ENCODE results near the gene PIK3R1.

DNA sequence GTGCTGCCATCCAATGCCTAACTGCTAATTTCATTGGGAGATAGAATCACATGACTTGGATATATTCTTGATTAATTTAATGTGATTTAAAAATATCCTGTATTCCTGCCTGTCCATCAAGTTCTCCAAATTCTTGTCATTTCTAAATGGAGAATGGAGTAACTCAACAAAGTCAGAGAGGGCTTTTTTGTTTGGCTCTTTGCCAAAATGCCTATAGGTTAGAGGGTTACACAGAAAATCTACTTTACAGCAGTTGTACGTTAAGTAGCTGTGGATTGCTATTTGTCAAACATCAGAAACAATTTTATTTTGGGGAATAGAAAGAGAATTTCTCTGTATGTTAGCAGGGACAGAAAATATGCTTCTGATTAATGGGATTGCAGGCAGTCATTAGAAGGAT is 5.9 kb downstream of the PIK3R1 start:
- TF ChIP-seq CTCF (IDR thresholded peaks at IDR 0.05), result no peak
- no peak for TF ChIP-seq POLR2A (IDR thresholded peaks at IDR 0.05)

Measured in body of pancreas (tissue), 4 donors.